ENCODE results near the gene ARID1B. TPM values are rescaled to one million over a fixed set of nuclear protein-coding genes. Genes with fewer than 3 reads are reported as not detected.

Gene ARID1B
- total and polyA plus RNA-seq, 7 donors = 8.1 to 61.1 (median 53.1) TPM

- no peak for TF ChIP-seq CTCF (IDR thresholded peaks at IDR 0.05)
- Histone ChIP-seq H3K36me3 (ENCODE audit: insufficient read depth in 1 of 2, low read depth in 1 of 2) (no peaks in the 10 kb centered on the region), H3K4me3 (peak overlapping the region; percentile 1), H3K27me3 (ENCODE audit: insufficient read depth in 3 of 3, low read length in 2 of 3) (no peaks in the 10 kb centered on the region), H3K9me3 (no peaks in the 10 kb centered on the region), H3K27ac (peak overlapping the region; percentile 7), H3K4me1 (peaks cover 57% of the 10 kb centered on the region)
- intact Hi-C loops (cut with DNase I) = loop anchor here in 1 of 2 donors (10.0 kb wide), 1 partner anchor 55 kb away; no protein-coding TSS in a partner anchor
- WGBS, 3 donors = 31 to 62% (median 44%) methylated on average over 6 of the region's 6 CpGs
- DNase-seq (no peak), ATAC-seq (peak; percentile 44 to 80 (median 66))
Measured at GRCh38 chr6:156889469-156889868, 112.3 kb downstream of the ARID1B start.

DNA sequence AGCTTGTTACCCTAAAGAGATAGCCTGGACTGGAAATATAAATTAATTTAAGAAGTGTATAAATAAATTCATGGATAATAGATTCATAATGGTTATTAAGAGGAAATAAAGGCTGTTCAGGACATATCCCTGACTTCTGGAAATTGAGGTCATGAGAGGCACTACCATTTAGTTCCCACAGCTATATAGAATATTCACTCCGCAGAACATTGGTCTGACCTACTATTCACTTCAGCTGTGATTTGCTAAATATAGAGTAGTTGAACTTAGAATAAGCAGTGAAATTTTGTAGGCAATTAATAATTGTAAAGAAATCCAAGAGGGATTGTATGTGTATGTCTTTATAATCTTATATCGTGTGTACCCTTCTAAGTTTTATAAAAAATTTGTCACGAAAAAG, 112.8 kb downstream of the ARID1B start:
- no peak for TF ChIP-seq CTCF (IDR thresholded peaks at IDR 0.05)
- H3K36me3 ChIP-seq (ENCODE audit: insufficient read depth in 1 of 2, low read depth in 1 of 2) = no peaks in the 10 kb centered on the region
- DNase-seq (no peak), ATAC-seq (peak in 2 of 4 donors; percentile 57 to 58)
- H3K9me3 ChIP-seq = no peaks in the 10 kb centered on the region
- H3K4me1 ChIP-seq = peaks cover 55% of the 10 kb centered on the region
- intact Hi-C loops (cut with DNase I) = loop anchor here in 1 of 2 donors (10.0 kb wide), 1 partner anchor 55 kb away; no protein-coding TSS in a partner anchor
- no peaks in the 10 kb centered on the region for H3K27me3 ChIP-seq (ENCODE audit: insufficient read depth in 3 of 3, low read length in 2 of 3)
- WGBS, 3 donors = 66 to 73% (median 69%) methylated on average over 3 of the region's 3 CpGs
- peak overlapping the region; percentile 1 for H3K4me3 ChIP-seq
- peak overlapping the region; percentile 7 for H3K27ac ChIP-seq

GRCh38 chr6:156890627-156891314, 113.6 kb downstream of the ARID1B start:
- intact Hi-C loops (cut with DNase I) = no loop called here
- H3K27ac ChIP-seq = peak overlapping the region; percentile 7
- no peaks in the 10 kb centered on the region for H3K9me3 ChIP-seq
- no peaks in the 10 kb centered on the region for H3K27me3 ChIP-seq (ENCODE audit: insufficient read depth in 3 of 3, low read length in 2 of 3)
- peaks cover 62% of the 10 kb centered on the region for H3K4me1 ChIP-seq
- no peaks in the 10 kb centered on the region for H3K36me3 ChIP-seq (ENCODE audit: insufficient read depth in 1 of 2, low read depth in 1 of 2)
- TF ChIP-seq CTCF (IDR thresholded peaks at IDR 0.05) = no peak
- DNase-seq (no peak), ATAC-seq (peak in 1 of 4 donors; percentile 26)
- no peak overlapping the region for H3K4me3 ChIP-seq
- 17 to 24% (median 17%) methylated on average over 2 of the region's 2 CpGs for WGBS, 3 donors

- ATAC-seq (no peak), DNase-seq (no peak)
- Histone ChIP-seq H3K36me3 (ENCODE audit: insufficient read depth in 1 of 2, low read depth in 1 of 2) (no peaks in the 10 kb centered on the region), H3K4me3 (no peak overlapping the region), H3K27me3 (ENCODE audit: insufficient read depth in 3 of 3, low read length in 2 of 3) (no peaks in the 10 kb centered on the region), H3K9me3 (no peaks in the 10 kb centered on the region), H3K4me1 (peaks cover 26% of the 10 kb centered on the region), H3K27ac (no peak overlapping the region)
- WGBS, 3 donors = 96 to 97% (median 96%) methylated on average over 13 of the region's 13 CpGs
- no peak for TF ChIP-seq CTCF (IDR thresholded peaks at IDR 0.05)
- intact Hi-C loops (cut with DNase I) = no loop called here
Measured at GRCh38 chr6:156897907-156898531, 120.8 kb downstream of the ARID1B start.
